B cell (primary cell): ENCODE data around the gene THBS3.
"Not testable (repeated sequence)": the region's sequence is repeated elsewhere in the genome, so short reads cannot be mapped to it uniquely, and the experiment has no call there.

ENCODE experiments used
- EZH2 ChIP-seq: IDR thresholded peaks from 2 replicates; pipeline ENCODE4 v1.6.1; 2012; ENCODE audit warnings: borderline replicate concordance, low read depth, mild to moderate bottlenecking, moderate library complexity, low read length; ENCODE audit not compliant: insufficient read depth, poor library complexity, severe bottlenecking
- TF ChIP-seq, protein P1 (sequence below): fragments of 200-600 bp; IDR thresholded peaks from one replicate; pipeline ENCODE4 v1.8.0; 2022; ENCODE audit warnings: antibody characterized with exemption, mild to moderate bottlenecking

- TF ChIP-seq, protein P1, sequence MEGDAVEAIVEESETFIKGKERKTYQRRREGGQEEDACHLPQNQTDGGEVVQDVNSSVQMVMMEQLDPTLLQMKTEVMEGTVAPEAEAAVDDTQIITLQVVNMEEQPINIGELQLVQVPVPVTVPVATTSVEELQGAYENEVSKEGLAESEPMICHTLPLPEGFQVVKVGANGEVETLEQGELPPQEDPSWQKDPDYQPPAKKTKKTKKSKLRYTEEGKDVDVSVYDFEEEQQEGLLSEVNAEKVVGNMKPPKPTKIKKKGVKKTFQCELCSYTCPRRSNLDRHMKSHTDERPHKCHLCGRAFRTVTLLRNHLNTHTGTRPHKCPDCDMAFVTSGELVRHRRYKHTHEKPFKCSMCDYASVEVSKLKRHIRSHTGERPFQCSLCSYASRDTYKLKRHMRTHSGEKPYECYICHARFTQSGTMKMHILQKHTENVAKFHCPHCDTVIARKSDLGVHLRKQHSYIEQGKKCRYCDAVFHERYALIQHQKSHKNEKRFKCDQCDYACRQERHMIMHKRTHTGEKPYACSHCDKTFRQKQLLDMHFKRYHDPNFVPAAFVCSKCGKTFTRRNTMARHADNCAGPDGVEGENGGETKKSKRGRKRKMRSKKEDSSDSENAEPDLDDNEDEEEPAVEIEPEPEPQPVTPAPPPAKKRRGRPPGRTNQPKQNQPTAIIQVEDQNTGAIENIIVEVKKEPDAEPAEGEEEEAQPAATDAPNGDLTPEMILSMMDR = not testable (repeated sequence)
- not testable (repeated sequence) for TF ChIP-seq EZH2
Observed at GRCh38 chr1:155225404-155225759, 17.7 kb upstream of the THBS3 start.
